GM21390 (cell line): ENCODE data around the gene GPD1L.
A peak's percentile ranks its signal among the peaks of the same experiment; 100 is the strongest.

Experiments
- ATAC-seq: cut with Tn5 transposase; IDR thresholded peaks from one replicate; pipeline ENCODE4 v1.9.1; 2021; ENCODE audit not compliant: unreplicated experiment

The GPD1L gene

DNA sequence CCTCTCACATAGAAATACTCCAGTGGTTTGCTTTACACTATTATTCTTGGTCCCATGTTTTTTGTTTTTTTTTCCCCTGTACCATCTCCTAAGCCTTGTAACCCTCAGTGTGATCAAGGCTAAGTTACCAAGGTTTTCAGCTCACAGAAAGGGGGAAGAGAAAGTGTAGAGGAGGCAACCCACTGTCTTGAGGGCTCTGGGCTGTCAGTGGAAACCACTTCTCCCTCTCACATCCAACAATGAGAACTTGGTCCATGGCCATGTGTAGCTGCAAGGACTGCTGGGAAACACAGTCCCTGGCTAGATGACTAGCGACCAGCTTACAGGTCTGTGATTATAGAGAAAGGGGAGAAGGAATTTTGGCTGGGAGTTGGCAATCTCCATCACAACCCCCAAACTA, 30.3 kb downstream of the GPD1L start:
- ATAC-seq: no peak

DNA sequence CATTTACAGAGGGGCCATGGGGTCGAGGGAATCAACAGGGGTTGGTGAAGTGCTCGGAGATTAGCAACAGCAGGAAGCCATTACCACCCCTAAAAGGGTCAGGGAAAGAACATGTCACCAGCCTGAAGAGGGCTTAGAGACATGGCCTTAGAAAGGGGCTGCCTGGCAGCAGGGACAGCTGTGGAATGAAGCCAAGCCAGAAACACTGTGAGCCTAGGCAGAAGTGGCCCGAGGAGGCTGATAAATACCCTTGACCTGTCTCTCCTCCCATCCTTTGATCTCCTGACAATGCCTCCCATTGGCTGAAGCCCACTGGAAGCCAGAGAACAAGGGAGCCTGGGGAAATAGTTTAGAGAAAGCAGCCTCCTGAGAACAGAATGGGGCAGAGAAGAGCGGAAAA, 31.4 kb downstream of the GPD1L start:
- no peak for ATAC-seq

DNA sequence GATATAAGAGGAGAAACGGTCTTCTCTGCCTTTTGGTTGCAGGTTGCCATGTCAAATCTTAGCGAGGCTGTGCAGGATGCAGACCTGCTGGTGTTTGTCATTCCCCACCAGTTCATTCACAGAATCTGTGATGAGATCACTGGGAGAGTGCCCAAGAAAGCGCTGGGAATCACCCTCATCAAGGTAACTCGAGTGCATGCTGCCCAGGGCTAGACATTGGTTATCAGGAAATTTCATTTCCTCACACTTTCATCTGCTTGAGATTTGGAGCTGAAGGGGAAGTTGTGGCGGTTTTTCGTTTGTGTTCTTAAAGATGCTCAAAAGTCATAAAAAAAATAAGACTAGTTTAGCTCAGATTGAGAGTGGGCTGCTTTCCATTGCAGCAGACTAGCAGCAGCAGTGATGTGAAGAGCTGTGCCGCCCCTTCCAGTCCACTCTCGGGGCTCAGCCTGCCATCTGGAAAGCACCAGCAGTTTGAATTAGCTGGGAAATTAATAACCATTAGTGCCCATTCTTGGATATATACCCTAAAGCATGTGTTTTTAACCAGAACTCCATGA, 32.2 kb downstream of the GPD1L start:
- no peak for ATAC-seq

DNA sequence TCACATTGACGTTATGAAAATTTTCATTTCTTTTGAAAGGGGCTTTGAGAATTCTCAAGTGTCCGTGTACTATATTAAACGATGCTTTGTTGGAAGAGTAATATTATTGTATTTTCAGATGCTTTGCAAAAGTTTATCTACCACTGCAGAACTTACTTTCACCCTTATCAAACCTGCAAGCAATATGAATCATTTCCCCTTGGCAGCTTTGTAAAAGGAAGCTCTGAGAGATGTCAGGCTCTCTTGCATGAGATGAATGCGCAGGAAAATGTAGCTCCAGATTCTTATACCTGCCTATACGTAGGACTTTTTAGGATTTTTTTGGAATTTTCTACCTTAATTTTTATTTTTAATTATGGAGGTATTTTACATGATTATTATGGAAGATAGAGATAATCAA, 34.5 kb downstream of the GPD1L start:
- no peak for ATAC-seq

DNA sequence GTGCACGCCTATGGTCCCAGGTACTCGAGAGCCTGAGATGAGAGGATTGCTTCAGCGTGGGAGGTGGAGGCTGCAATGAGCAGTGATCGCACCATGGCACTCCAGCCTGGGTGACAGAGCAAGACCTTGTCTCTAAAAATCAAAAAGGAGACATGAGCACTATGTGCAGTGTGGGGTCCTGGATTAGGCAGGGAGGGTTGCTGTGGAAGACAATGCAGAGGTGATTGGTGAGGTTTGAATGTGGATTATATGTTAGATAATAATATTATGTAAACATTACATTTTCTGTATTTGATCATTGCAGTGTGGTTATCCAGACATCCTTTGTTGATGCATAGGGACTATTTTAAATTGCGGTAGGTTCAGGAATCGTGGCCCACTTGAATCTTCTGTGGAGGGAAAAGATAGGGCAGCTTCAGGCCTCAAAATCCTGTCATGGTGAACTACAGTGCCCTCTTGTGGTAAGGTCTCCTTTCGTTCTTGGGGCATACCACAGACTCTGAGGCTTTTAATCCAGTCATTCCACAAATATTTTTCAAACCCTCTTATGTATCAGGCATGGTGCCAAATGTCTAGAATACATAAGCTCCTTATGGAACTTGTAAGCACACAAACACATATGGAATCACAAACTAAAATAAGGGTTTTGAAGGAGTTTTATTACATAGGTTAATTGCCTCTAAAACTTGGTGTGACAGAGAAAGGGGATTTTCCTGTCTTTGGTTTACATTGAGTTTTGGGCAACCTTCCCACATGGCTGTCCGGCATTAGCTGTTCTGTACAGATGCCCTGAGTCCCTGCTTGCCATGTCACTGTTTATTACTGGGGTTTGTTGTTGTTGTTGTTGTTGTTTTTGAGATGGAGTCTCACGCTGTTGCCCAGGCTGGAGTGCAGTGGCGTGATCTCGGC, 37.7 kb downstream of the GPD1L start:
- peak; percentile 77 for ATAC-seq

DNA sequence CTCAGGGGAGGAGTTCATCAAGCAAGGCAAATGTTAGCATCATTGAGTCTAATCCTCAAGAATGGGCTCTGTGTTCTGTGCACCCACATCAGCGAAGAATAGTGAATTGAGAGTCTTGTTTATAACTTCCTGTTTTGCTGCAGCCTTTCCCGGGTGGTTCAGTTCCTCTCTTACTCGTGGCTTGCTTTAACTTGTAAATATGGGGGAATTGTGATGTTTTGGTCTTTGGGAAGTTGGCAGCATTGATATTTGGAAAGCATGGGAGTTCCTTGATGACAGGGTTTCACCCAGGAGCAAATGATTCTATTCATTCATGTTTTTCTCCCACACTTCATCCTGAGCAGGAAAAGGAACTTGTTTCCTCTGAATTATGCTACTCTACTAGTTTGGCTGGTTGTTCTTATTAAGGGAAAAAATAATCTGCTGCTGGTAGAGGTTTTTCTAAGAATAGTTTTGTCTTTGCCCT, 40.4 kb downstream of the GPD1L start:
- no peak for ATAC-seq

DNA sequence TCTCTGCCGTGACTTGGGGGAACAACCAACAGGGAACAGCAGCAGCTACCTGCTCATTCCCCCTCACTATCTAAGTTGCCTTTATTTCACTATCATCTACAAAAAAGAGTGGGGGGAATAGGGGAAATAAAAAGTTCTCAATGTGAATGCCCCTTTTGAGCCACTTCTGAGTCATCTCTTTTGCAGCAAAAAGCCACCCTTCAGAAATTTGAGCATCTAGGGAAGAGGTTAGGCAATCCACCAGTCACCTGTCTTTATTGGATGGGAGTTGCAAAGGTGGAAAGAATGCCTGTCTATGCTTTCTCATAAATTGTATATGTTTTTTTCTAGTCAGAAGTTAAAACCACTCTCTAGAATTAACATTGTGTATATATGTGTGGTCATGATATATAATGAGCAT, 41.1 kb downstream of the GPD1L start:
- ATAC-seq: no peak

DNA sequence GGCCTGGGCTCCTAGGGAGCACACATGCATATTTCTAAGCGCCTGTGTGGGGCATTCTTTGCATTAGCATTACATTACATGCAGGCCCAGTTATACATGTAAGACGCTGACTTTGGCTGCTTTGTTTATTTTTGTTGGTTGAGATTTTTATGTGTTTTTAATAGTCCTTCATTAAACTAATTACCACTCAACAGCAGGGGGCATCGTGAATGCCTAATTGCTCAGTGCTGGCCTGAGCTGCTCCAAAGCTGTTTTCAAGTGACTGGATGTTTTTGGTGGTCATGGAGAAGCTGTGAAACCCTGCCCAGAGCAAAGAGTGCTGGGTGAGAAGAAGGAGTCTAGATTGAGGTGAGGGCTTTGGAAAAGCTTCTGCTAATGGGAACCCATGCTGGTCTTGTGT, 41.5 kb downstream of the GPD1L start:
- no peak for ATAC-seq

DNA sequence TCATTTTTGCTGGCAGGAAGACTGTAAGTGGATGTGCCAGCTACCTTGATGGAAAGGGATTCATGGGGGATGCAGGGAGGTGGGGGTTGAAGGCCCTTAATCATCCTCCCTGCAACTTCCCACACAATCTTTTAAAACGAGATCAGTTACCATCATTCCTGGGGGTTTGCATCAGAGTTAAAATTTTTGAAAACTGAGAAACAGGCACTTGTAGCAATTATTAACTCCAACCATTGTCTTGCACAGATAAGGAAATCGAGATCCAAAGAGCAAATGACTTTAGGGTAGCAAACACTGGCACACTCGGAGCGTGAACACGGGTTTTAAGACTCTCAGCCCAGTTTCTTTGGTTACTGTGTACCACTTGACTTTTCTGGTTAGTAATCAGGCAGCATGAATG, 41.9 kb downstream of the GPD1L start:
- ATAC-seq: no peak

DNA sequence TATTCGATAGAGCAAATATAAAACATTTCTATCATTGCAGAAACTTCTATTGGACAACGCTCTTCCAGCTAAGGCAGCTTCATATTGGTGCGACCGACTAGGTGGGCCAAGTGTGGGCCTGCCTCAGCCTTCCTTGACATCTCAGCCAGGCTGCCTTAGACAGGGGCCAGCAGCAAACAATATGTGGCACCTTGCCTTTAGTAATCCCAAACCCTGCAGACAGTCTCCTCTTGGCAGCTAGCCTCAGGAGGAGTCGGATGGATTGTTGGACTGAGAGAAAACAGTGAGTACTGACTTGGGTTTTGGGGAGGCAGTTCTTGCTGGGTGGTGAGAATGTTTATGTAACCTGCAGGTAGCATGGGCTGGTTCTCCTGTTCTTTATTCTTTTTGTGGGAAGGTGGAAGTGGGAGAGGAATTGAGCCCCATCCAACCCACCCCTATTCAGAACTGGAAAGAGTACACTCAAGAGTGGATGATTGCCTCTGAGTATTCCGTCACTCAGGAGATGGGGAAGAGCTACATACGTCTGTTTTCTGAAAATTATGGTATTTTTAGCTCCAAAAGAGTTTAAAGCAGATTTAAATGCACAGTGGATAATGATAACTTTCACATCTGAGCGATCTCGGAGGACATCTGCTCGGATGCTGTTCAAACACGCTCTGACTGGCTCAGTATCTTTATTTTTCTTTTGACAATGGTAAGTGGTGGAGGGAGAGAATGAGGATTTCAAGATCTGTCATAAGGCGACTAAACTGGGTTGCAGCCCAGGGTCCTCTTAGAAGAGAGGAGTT, 47.2 kb downstream of the GPD1L start:
- no peak for ATAC-seq

DNA sequence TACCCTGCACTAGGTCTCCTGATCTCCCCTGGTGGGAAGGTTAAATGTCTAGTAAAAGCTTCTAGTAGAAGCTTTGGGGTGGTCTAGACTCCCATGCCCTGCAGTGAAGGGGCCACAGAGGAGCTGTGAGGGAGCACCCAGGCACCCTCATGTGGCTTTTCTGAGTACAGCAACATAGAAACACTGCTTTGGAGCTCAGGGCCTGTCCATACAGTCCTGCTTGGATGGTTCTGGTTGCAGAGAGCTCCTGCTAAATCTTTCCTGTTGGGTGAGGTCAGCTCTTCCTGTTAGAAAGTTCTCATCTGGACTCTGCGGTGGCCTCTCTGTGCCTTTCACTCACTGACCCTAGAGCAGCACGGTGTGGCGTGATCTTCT, 47.8 kb downstream of the GPD1L start:
- no peak for ATAC-seq

DNA sequence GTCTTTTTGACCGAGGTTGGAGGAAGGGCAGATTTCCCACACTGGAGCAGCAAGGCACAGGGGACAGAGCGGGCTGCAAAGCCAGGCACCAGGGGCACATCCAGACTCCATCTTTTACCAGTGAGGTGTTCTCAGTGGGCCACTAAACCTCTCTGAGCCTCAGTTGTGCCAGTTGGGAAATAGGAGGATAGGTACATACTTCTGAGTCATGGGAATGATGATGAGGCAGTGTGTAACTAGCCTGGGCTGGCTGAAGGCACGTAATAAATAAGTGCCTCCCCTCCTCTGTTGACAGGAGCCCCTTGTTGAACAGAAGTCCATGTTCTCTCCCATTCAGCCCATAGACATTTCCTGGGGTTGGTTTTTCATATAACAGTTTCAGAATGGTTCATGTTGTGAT, 48.7 kb downstream of the GPD1L start:
- no peak for ATAC-seq

DNA sequence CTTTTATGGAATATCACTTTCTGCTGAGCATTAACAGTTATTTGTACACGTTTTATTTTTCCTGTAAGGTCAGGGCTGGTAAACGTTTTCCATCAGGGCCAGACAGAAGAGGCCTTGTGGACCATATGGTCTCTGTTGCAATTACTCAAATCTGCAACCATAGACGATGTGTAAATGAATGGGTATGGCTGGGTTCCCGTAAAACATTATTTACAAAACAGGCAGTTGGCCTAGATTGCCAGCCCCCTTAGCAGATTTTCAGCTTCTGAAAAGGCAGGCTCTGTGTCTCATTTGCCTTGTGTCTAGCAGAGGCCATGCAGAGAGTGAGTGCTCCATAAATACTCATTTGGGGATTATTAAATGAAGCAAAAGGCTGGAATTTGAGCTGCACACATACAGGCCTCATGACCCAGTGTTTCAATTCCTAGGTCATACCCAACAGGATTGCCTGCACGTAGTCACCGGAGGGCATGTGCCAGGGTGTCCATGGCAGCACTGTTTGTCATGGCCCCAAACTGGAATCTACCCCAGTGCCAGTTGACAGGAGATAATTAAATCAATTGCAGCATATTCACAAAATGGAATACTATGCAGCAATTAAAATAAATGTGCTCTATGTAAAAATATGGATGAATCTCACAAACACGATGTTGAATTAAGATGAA, 51.3 kb downstream of the GPD1L start:
- no peak for ATAC-seq

DNA sequence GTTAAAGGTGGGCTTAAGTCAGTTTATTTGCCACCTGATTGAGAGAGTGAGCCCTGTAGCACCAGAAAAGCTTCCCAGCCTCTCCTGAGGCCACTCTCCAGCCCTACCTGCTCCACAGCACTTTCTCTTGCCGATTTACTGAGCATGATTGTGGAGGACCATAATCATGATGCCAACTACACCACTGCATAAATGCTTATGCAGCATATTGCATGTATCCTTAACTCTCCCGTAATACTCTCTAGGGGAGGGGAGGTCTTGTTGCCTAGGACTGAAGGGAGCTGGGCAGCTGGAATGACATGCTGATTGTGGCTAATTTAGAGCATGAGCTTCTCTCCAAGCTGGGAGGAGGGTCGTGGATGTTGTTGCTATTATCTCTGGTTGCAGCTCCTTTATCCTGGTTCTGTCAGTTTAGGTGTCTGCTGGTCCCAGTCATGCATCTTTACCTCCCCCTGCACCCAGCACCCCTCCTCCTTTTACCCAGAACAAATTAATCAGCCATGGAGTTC, 54.3 kb downstream of the GPD1L start:
- ATAC-seq: no peak

DNA sequence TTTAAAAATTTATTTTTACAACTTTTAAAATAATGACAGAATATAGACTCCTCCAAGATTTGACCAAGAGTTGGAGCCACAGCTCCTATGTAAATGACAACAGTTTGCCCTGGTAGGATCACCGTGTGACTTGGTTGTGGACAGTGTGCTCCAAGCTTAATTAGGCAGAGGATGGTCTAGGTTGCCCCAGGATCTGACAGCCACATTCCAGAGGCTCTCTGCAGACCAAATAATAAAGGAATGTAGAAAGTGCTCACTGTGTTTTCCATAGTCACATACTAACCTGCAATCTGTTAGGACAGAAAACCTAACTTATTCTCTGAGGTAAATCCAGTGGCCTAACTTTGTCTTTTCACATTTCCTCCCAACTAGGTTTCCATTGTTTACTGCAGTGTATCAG, 59.0 kb downstream of the GPD1L start:
- ATAC-seq: no peak

DNA sequence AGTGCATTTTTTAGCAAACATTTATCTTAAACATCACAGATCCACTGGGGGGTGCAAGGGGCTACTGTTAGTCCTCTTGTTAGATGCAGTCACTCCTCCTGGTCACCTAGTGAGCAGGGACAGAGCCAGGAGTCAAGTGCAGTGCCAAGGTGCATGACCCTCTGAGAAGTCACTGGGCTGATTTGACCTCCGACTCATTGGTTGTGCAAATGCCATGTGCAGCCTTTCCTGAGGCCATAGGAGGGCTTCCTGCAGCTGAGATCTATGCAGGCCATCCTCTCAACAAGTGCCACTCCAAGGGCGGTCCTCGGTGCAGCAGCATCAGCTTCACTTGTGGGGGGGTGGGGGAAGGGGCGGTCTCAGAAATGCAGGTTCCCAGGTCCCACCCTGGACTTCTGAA, 60.2 kb downstream of the GPD1L start:
- ATAC-seq: no peak

DNA sequence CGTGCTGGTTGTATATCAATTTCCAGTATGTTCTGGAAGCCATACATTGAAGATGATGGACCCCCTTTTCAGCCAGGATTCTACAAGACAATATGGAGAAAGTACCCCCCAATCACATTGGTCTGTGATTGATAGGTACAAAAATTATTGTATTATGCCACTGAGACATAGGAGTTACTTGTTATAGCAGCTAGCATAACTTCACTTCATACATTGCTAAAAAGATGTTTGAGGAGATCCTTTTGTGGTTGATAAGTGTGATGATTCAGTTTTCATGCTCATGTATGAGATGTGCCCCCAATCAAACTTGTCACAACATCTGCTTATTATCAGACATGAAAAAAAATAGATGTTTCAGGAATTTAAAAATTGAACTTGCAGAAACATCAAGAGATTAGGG, 66.0 kb downstream of the GPD1L start:
- ATAC-seq: no peak

DNA sequence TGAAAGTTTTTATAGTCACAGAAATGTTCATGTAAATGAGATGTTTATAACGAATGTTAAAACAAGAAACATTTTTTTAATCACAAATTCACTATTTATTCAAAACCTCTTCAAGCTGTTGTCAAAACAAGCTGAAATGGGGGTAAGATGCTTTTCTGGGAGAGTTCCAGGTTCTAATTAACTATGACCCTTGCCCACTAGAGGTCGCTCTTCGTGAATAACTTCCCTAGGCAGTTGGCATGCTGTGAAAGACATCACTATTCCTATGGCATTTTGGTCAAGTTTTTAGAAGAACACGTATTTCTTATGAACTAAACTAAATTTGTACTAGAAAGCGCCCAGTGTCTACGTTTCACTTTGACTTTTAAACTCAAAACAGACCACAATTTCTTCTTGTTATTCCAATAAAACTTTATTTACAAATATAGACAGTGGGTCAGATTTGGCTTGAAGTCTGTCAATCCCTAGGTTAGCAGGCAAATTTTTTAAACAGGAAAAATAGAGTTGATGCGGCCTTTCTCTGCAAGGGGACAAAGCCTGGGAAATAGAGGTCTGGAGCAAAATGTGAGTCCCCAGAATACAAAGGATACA, 69.3 kb downstream of the GPD1L start:
- ATAC-seq: no peak

DNA sequence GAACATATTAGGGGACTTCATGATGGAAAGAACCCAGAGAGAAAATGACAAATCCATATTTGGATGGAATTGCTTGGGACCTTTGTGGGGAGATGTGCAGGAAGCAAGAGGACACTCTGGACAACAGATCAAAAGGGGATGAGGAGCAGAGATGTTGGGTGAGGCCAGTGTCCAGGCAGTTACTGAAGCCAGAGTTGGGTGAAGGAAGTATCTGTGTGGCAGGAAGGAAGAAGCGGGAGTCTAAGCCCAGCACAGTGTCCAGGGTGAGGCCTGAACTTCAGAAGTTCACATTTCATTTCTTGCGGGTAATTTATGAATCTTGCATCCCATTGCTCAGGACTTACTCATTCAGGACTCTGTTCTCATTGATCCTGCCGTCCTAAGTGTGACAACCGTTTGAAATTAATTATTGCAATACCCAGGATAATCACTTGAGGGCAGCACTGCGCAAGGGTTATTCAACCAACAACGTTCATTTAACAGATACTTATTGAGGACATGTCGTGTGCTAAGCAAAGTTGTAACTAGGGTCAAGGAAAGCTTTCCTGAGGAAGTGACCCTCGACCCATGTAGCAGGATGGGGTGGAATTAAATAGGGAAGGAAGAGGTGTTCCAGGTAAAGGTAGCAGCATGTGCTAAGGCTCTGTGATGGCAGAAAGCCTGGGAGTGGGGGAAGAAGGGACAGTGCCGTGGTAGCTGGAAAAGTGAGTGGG, 70.7 kb downstream of the GPD1L start:
- peak; percentile 54 for ATAC-seq

DNA sequence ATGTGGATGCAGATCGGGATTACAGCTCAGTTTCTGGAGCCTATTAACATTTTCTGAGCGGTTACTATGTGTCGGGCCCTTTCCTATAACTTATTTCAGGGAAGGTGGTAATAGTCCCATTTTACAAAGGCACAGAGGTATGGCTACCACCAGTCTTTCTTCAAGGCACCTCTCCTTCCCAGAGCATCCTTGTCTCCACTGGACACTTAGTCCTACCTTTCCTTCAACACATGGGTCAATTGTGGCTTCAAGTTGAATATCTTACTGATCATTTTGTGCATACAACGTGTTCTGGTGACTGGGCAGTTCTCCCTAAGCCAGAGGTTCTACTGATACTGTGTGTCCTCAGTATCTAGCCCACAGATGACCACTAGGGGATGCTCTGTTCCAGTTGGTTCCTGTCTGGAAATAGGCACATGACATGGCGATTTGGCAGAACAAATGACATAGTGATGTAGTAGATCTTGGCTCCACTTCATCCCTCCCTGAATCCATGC, 71.3 kb downstream of the GPD1L start:
- peak; percentile 73 for ATAC-seq
